ENCODE data around the gene MAN1A1.

GRCh38 chr6:119337762-119338161 is 11.8 kb downstream of the MAN1A1 start:
- TF ChIP-seq CTCF (IDR thresholded peaks at IDR 0.05; ENCODE audit: poor library complexity, severe bottlenecking) (no peak), POLR2AphosphoS5 (IDR thresholded peaks at IDR 0.05) (no peak), REST (IDR thresholded peaks at IDR 0.05; ENCODE audit: borderline replicate concordance) (no peak), SMC3 (conservative IDR thresholded peaks at IDR 0.05; ENCODE audit: poor library complexity) (no peak), RAD21 (conservative IDR thresholded peaks at IDR 0.05) (no peak), EP300 (conservative IDR thresholded peaks at IDR 0.05; ENCODE audit: poor library complexity, severe bottlenecking) (no peak), EZH2 (IDR thresholded peaks at IDR 0.05; ENCODE audit: borderline replicate concordance, insufficient read depth, low read length, poor library complexity, severe bottlenecking) (no peak)

Data from neural cell (in vitro differentiated cells).